ENCODE measurements around the gene PLSCR1.
A peak's percentile ranks its signal among the peaks of the same experiment; 100 is the strongest.

Gene PLSCR1

DNA sequence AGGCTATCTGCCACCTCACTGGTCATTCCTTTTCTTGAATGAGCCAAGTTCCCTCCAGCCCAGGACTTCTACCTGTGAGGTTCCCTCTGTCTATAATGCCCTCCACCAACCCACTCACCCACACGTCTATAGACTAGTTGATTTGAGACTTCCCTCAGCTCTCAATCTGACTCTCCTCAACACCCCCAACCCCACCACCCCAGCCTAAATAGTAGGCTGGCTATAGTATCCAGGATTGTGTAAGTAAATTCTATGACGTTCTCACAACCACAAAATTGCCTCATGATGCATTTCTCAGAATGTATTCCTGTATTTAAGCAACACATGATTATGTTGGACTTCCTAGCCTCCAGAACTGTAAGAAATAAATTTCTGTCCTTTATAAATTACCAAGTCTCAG is 2.2 kb downstream of the PLSCR1 start:
- Histone ChIP-seq H3K4me3 (ENCODE audit: low read depth, low read length, poor library complexity, severe bottlenecking) (peak overlapping the region; percentile 5), H3K79me2 (ENCODE audit: insufficient read depth, low read length) (no peaks in the 10 kb centered on the region)

DNA sequence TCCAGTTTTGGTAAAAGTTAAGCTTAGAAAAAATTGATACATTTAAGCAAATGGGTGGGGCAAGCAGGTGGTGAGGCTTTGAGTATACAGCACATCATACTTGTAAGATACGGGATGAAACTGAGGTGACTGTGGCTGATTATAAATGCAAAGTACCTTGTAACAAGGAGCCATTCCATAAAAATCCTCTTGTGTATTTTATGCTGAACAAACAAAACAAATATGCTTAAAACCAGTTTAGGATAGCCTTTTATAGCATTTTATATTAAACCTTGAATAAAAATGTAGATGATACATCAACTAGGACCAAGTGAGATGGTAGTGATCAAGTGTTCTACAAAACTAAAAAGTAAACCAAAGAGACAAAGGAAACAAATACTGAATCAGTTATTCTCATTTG is 3.4 kb downstream of the PLSCR1 start:
- Histone ChIP-seq H3K4me2 (ENCODE audit: low read length) (no peak overlapping the region; the same call in 1 of the 2 replicates), H3F3A (ENCODE audit: insufficient read depth, low read length) (no peaks in the 10 kb centered on the region), H3K27ac (ENCODE audit: low read depth, low read length, poor library complexity, severe bottlenecking) (no peak overlapping the region), H3K9ac (ENCODE audit: low read length) (no peak overlapping the region), H3K79me2 (ENCODE audit: insufficient read depth, low read length) (no peaks in the 10 kb centered on the region), H4K20me1 (ENCODE audit: insufficient read depth, low read length) (no peaks in the 10 kb centered on the region), H3K36me3 (ENCODE audit: insufficient read depth, low read length) (no peaks in the 10 kb centered on the region), H3K4me1 (ENCODE audit: insufficient read depth, low read length, severe bottlenecking) (peaks cover 34% of the 10 kb centered on the region), H3K4me3 (ENCODE audit: low read depth, low read length, poor library complexity, severe bottlenecking) (no peak overlapping the region), H3K9me3 (ENCODE audit: low read length) (no peaks in the 10 kb centered on the region), H3K27me3 (ENCODE audit: insufficient read depth, low read length) (no peaks in the 10 kb centered on the region), H2AFZ (ENCODE audit: low read length) (no peak overlapping the region), H3K9me2 (ENCODE audit: low read depth, low read length) (no peaks in the 10 kb centered on the region)
- TF ChIP-seq EZH2 (IDR thresholded peaks at IDR 0.05; ENCODE audit: borderline replicate concordance, low read length), result no peak
- TF ChIP-seq, protein P1, sequence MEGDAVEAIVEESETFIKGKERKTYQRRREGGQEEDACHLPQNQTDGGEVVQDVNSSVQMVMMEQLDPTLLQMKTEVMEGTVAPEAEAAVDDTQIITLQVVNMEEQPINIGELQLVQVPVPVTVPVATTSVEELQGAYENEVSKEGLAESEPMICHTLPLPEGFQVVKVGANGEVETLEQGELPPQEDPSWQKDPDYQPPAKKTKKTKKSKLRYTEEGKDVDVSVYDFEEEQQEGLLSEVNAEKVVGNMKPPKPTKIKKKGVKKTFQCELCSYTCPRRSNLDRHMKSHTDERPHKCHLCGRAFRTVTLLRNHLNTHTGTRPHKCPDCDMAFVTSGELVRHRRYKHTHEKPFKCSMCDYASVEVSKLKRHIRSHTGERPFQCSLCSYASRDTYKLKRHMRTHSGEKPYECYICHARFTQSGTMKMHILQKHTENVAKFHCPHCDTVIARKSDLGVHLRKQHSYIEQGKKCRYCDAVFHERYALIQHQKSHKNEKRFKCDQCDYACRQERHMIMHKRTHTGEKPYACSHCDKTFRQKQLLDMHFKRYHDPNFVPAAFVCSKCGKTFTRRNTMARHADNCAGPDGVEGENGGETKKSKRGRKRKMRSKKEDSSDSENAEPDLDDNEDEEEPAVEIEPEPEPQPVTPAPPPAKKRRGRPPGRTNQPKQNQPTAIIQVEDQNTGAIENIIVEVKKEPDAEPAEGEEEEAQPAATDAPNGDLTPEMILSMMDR (IDR thresholded peaks at IDR 0.05; ENCODE audit: low read length), result no peak

More for the DNA sequence above, 2.2 kb downstream of the PLSCR1 start:
- Histone ChIP-seq H3K27ac (ENCODE audit: low read depth, low read length, poor library complexity, severe bottlenecking) (no peak overlapping the region), H3K9ac (ENCODE audit: low read length) (no peak overlapping the region), H2AFZ (ENCODE audit: low read length) (no peak overlapping the region), H3K27me3 (ENCODE audit: insufficient read depth, low read length) (no peaks in the 10 kb centered on the region), H3K9me2 (ENCODE audit: low read depth, low read length) (no peaks in the 10 kb centered on the region), H3K36me3 (ENCODE audit: insufficient read depth, low read length) (no peaks in the 10 kb centered on the region), H3K4me2 (ENCODE audit: low read length) (peak overlapping the region; percentile 39), H3F3A (ENCODE audit: insufficient read depth, low read length) (no peaks in the 10 kb centered on the region), H4K20me1 (ENCODE audit: insufficient read depth, low read length) (no peaks in the 10 kb centered on the region), H3K9me3 (ENCODE audit: low read length) (no peaks in the 10 kb centered on the region), H3K4me1 (ENCODE audit: insufficient read depth, low read length, severe bottlenecking) (peaks cover 34% of the 10 kb centered on the region)
- TF ChIP-seq, protein P1 (IDR thresholded peaks at IDR 0.05; ENCODE audit: low read length), result no peak
- TF ChIP-seq EZH2 (IDR thresholded peaks at IDR 0.05; ENCODE audit: borderline replicate concordance, low read length), result no peak

DNA sequence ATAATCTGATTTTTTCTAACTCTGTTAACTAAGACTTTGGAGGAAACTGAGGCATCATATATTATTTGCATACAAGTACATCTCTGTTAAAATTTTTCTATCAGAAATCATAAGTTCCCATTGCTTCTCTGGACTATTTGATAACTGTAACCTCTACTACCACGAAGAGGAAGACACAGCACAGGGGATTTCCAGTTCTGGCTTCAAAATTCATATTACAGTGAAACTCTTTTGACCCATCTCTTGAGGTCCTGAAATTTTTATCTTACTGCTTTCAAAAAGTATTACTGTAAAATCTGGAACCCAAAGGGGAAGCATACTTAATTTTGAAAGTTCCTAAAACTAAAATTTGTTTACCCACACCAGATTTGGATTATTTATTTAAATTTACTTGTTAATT is 4.2 kb downstream of the PLSCR1 start:
- Histone ChIP-seq H2AFZ (ENCODE audit: low read length) (no peak overlapping the region), H4K20me1 (ENCODE audit: insufficient read depth, low read length) (no peaks in the 10 kb centered on the region), H3K4me3 (ENCODE audit: low read depth, low read length, poor library complexity, severe bottlenecking) (no peak overlapping the region), H3K4me2 (ENCODE audit: low read length) (no peak overlapping the region), H3K27me3 (ENCODE audit: insufficient read depth, low read length) (no peaks in the 10 kb centered on the region), H3K27ac (ENCODE audit: low read depth, low read length, poor library complexity, severe bottlenecking) (no peak overlapping the region), H3K9ac (ENCODE audit: low read length) (no peak overlapping the region), H3K9me3 (ENCODE audit: low read length) (no peaks in the 10 kb centered on the region), H3K4me1 (ENCODE audit: insufficient read depth, low read length, severe bottlenecking) (peaks cover 34% of the 10 kb centered on the region), H3F3A (ENCODE audit: insufficient read depth, low read length) (no peaks in the 10 kb centered on the region), H3K36me3 (ENCODE audit: insufficient read depth, low read length) (no peaks in the 10 kb centered on the region), H3K9me2 (ENCODE audit: low read depth, low read length) (no peaks in the 10 kb centered on the region), H3K79me2 (ENCODE audit: insufficient read depth, low read length) (no peaks in the 10 kb centered on the region)
- TF ChIP-seq EZH2 (IDR thresholded peaks at IDR 0.05; ENCODE audit: borderline replicate concordance, low read length), result no peak
- TF ChIP-seq, protein P1 (IDR thresholded peaks at IDR 0.05; ENCODE audit: low read length), result no peak
